ENCODE measurements around the gene SLC4A9.
A peak's percentile ranks its signal among the peaks of the same experiment; 100 is the strongest.

The SLC4A9 gene

DNA sequence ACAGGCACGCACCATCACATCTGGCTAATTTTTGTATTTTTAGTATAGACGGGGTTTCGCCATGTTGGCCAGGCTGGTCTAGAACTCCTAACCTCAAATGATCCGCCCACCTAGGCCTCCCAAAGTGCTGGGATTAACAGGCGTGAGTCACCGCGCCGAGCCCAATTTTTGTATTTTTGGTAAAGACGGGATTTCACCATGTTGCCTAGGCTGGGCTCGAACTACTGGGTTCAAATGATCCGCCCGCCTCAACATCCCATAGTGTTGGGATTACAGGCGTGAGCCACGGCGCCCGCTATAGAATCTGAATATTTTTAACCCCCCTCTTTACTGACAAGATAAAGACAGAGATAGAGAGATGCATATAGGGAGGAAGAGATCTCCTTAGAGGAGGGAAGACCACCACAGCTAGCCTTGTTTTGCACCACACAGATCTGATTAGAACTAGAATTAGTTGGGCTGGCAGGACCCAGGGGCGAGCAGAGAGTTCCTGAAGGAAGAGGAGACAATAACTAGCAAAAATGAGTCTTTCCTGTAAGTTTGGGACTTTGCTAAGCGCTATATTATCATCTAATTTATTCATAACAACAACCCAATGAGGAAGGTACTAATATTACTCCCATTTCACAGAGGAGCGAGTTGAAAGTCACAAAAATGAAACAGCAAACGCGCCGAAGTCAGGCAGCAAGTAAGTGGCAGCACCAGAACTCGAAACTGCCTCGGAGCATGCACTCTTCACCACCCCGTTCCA lies 40.2 kb downstream of the SLC4A9 start:
- no peak for TF ChIP-seq SIN3A (IDR thresholded peaks at IDR 0.05; ENCODE audit: borderline replicate concordance, insufficient read depth, low read length)

DNA sequence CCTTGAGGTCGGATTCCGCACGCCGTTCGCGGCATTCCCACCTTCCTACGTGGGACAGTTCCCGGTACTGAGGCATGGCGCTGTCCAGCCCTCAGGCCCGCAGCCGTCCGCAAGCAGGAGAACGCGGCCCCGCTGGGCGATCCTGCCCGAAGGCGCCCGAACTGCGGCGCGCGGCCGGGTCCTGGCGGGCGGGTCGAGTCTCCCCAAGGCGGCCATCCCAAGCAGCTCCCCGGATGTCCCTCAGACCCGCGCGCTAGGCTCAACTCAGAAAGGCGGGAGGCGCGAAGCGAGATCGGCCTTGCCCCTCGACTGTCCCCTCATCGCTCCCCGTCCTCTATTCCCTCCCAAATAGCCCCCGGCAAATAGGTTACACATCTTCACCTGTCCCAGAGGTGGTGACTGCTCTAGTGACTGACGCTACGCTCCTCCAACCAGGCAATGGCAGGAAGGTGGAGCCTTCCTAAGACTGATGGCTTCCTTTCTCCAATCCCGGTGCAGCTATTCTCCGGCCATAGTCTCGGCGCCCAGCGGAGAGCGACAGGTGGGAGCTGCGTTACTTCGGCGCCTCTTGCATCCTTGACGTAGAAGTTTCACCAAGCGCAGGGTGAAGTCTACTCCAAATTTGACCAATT lies 40.9 kb downstream of the SLC4A9 start:
- TF ChIP-seq POLR2AphosphoS5 (IDR thresholded peaks at IDR 0.05; ENCODE audit: low read depth, low read length) (peak; percentile 71), FOXP2 (optimal IDR thresholded peaks at IDR 0.05; ENCODE audit: borderline replicate concordance, extremely low read depth, extremely low read length, insufficient read depth) (peak; percentile 40), SIN3A (IDR thresholded peaks at IDR 0.05; ENCODE audit: borderline replicate concordance, insufficient read depth, low read length) (peak; percentile 98; the same call in 1 of the 2 replicates), TAF1 (IDR thresholded peaks at IDR 0.05; ENCODE audit: borderline replicate concordance, insufficient read depth, low read length) (no peak; the same call in 1 of the 2 replicates)
- TF ChIP-seq, protein P1, sequence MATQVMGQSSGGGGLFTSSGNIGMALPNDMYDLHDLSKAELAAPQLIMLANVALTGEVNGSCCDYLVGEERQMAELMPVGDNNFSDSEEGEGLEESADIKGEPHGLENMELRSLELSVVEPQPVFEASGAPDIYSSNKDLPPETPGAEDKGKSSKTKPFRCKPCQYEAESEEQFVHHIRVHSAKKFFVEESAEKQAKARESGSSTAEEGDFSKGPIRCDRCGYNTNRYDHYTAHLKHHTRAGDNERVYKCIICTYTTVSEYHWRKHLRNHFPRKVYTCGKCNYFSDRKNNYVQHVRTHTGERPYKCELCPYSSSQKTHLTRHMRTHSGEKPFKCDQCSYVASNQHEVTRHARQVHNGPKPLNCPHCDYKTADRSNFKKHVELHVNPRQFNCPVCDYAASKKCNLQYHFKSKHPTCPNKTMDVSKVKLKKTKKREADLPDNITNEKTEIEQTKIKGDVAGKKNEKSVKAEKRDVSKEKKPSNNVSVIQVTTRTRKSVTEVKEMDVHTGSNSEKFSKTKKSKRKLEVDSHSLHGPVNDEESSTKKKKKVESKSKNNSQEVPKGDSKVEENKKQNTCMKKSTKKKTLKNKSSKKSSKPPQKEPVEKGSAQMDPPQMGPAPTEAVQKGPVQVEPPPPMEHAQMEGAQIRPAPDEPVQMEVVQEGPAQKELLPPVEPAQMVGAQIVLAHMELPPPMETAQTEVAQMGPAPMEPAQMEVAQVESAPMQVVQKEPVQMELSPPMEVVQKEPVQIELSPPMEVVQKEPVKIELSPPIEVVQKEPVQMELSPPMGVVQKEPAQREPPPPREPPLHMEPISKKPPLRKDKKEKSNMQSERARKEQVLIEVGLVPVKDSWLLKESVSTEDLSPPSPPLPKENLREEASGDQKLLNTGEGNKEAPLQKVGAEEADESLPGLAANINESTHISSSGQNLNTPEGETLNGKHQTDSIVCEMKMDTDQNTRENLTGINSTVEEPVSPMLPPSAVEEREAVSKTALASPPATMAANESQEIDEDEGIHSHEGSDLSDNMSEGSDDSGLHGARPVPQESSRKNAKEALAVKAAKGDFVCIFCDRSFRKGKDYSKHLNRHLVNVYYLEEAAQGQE (IDR thresholded peaks at IDR 0.05; ENCODE audit: insufficient read depth in 1 of 2, low read depth in 2 of 2, low read length in 2 of 2), result peak; percentile 94 to 97

DNA sequence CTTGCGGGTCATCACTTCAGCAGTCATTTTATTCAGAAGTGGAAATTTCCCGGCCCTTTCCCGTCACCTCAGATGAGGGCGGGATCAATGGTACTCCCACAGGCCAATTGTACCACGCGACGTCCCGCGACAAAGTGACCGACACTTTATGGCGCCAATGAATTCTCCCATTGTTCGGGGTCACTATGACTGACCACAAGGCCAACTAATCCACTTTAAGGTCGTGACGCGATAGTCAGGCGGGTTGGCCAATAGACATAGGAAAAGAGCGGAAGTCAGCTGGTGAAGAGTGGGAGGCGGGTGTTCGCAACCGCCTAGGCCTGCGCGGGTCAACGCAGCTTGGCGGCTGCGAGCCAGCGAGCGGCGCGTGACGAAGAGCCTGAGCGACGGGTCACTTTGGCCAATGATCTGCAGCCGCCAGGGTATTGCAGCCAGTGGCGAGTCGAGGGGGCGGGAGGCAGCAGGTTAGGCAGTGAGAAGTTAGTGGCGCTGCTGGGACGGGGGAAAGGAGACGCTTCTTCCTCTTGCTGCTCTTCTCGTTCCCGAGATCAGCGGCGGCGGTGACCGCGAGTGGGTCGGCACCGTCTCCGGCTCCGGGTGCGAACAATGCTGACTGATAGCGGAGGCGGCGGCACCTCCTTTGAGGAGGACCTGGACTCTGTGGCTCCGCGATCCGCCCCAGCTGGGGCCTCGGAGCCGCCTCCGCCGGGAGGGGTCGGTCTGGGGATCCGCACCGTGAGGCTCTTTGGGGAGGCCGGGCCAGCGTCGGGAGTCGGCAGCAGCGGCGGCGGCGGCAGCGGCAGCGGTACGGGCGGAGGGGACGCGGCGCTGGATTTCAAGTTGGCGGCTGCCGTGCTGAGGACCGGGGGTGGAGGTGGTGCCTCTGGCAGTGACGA lies 41.6 kb downstream of the SLC4A9 start, which contains the start of gene ANKHD1:
Gene ANKHD1 (plus strand): TSS at position 472 of the 896 bp plus-strand sequence. CDS start 135 bp downstream, at position 607.
- TF ChIP-seq FOXP2 (optimal IDR thresholded peaks at IDR 0.05; ENCODE audit: borderline replicate concordance, extremely low read depth, extremely low read length, insufficient read depth) (no peak), TAF1 (IDR thresholded peaks at IDR 0.05; ENCODE audit: borderline replicate concordance, insufficient read depth, low read length) (peak; percentile 91), POLR2AphosphoS5 (IDR thresholded peaks at IDR 0.05; ENCODE audit: low read depth, low read length) (peak; percentile 68; the same call in 1 of the 2 replicates), SIN3A (IDR thresholded peaks at IDR 0.05; ENCODE audit: borderline replicate concordance, insufficient read depth, low read length) (no peak; the same call in 1 of the 2 replicates)
- TF ChIP-seq, protein P1 (IDR thresholded peaks at IDR 0.05; ENCODE audit: insufficient read depth in 1 of 2, low read depth in 2 of 2, low read length in 2 of 2), result peak; percentile 47 to 66; a peak in 2 of 4 replicates

DNA sequence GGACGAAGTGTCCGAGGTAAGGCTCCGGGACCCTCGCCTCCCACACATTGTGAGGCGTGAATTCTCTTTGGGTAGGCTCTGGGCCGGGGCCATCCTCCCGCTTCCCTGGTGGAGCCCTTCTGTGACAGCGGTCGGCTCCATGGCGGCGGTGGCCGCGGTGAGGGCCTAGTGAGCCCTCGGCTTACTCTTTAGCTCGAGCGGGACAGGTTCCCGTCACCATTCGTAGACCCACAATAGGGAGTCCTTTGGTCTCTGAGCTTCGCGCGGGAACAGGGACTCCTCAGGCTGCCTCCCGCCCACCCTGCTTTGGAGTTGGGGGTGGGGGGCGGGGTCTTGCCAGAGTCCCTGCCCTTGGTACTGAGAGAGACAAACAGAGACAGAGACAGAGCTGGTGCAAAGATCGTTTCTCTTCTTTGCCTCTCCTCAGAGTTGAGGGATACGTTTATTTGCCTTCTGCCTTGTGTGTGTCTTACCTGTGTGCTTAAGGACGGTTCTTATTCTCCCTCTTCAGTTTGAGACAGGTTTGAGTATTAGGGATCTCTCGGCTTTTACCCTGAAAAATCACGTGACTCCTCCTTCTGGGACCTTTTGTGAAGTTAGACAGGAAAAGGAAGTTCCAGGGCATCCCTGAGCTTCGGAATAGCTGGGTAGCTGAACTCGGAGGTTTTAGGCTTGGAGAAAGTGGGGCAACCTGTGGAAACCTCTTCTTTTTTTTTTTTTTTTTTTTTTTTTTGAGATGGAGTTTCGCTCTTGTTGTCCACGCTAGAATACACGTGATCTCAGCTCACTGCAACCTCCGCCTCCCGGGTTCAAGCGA lies 42.5 kb downstream of the SLC4A9 start:
- TF ChIP-seq SIN3A (IDR thresholded peaks at IDR 0.05; ENCODE audit: borderline replicate concordance, insufficient read depth, low read length), result peak; percentile 26; the same call in 1 of the 2 replicates
- no peak for TF ChIP-seq POLR2AphosphoS5 (IDR thresholded peaks at IDR 0.05; ENCODE audit: low read depth, low read length)
- TF ChIP-seq, protein P1 (IDR thresholded peaks at IDR 0.05; ENCODE audit: insufficient read depth in 1 of 2, low read depth in 2 of 2, low read length in 2 of 2), result peak; percentile 80 to 92
- no peak for TF ChIP-seq FOXP2 (optimal IDR thresholded peaks at IDR 0.05; ENCODE audit: borderline replicate concordance, extremely low read depth, extremely low read length, insufficient read depth)
